Measurements from ENCODE around the gene TM4SF18.

Gene TM4SF18

GRCh38 chr3:149321136-149321535 is 12.3 kb downstream of the TM4SF18 start:
- H2BK5ac ChIP-seq (ENCODE audit: low read length) = no peak overlapping the region
- no peak overlapping the region for H4K8ac ChIP-seq (ENCODE audit: low read depth, low read length)
- H3K27ac ChIP-seq (replicated peaks; ENCODE audit: low read length) = no peak overlapping the region
- H3K4me2 ChIP-seq (ENCODE audit: insufficient read depth, low read length, poor library complexity, severe bottlenecking) = no peak overlapping the region
- H3K9ac ChIP-seq (ENCODE audit: low read depth, low read length, poor library complexity) = no peak overlapping the region
- no peak overlapping the region for H2AFZ ChIP-seq (ENCODE audit: low read length)
- H3K36me3 ChIP-seq (replicated peaks in 1 of 2; ENCODE audit: control insufficient read depth in 2 of 2, insufficient read depth in 2 of 2, low read length in 2 of 2) = no peaks in the 10 kb centered on the region
- H3K14ac ChIP-seq (ENCODE audit: low read length) = no peak overlapping the region
- peaks cover 0 to 7% of the 10 kb centered on the region in 2 donors for H3K9me3 ChIP-seq (replicated peaks in 1 of 2; ENCODE audit: control insufficient read depth in 2 of 2, insufficient read depth in 1 of 2, low read depth in 1 of 2, low read length in 2 of 2)
- H4K91ac ChIP-seq (ENCODE audit: low read depth, low read length, poor library complexity) = no peak overlapping the region
- DNase-seq (ENCODE audit: low spot score) = no peak
- no peak overlapping the region for H2BK15ac ChIP-seq (ENCODE audit: low read length)
- H2BK12ac ChIP-seq (ENCODE audit: low read length) = no peak overlapping the region
- H3K4ac ChIP-seq (ENCODE audit: low read length) = no peak overlapping the region
- no peaks in the 10 kb centered on the region for H3K27me3 ChIP-seq (ENCODE audit: control insufficient read depth in 3 of 3, insufficient read depth in 3 of 3, low read depth in 1 of 3, low read length in 3 of 3)
- no peaks in the 10 kb centered on the region for H3K79me1 ChIP-seq (ENCODE audit: low read depth, low read length)
- no peak overlapping the region for H2AK5ac ChIP-seq (ENCODE audit: low read depth, low read length)
- H3K4me1 ChIP-seq (ENCODE audit: control insufficient read depth in 2 of 2, insufficient read depth in 1 of 2, low read depth in 1 of 2, low read length in 2 of 2) = peaks cover 0 to 11% of the 10 kb centered on the region in 2 donors
- no peak overlapping the region for H3K18ac ChIP-seq (ENCODE audit: low read length)
- no peak overlapping the region for H3K23ac ChIP-seq (ENCODE audit: low read depth, low read length, poor library complexity)
- H3K4me3 ChIP-seq (ENCODE audit: low read length in 2 of 2) = no peak overlapping the region
- H2BK120ac ChIP-seq (ENCODE audit: low read depth, low read length) = no peak overlapping the region

GRCh38 chr3:149319750-149320149 is 13.7 kb downstream of the TM4SF18 start:
- no peaks in the 10 kb centered on the region for H3K36me3 ChIP-seq (replicated peaks in 1 of 2; ENCODE audit: control insufficient read depth in 2 of 2, insufficient read depth in 2 of 2, low read length in 2 of 2)
- H3K4ac ChIP-seq (ENCODE audit: low read length) = no peak overlapping the region
- H3K79me1 ChIP-seq (ENCODE audit: low read depth, low read length) = no peaks in the 10 kb centered on the region
- H4K91ac ChIP-seq (ENCODE audit: low read depth, low read length, poor library complexity) = no peak overlapping the region
- H3K18ac ChIP-seq (ENCODE audit: low read length) = no peak overlapping the region
- no peaks in the 10 kb centered on the region for H3K27me3 ChIP-seq (ENCODE audit: control insufficient read depth in 3 of 3, insufficient read depth in 3 of 3, low read depth in 1 of 3, low read length in 3 of 3)
- H3K9me3 ChIP-seq (replicated peaks in 1 of 2; ENCODE audit: control insufficient read depth in 2 of 2, insufficient read depth in 1 of 2, low read depth in 1 of 2, low read length in 2 of 2) = peaks cover 0 to 7% of the 10 kb centered on the region in 2 donors
- H3K4me2 ChIP-seq (ENCODE audit: insufficient read depth, low read length, poor library complexity, severe bottlenecking) = no peak overlapping the region
- H4K8ac ChIP-seq (ENCODE audit: low read depth, low read length) = no peak overlapping the region
- peaks cover 0 to 11% of the 10 kb centered on the region in 2 donors for H3K4me1 ChIP-seq (ENCODE audit: control insufficient read depth in 2 of 2, insufficient read depth in 1 of 2, low read depth in 1 of 2, low read length in 2 of 2)
- no peak overlapping the region for H2AFZ ChIP-seq (ENCODE audit: low read length)
- no peak overlapping the region for H2BK5ac ChIP-seq (ENCODE audit: low read length)
- no peak overlapping the region for H3K27ac ChIP-seq (replicated peaks; ENCODE audit: low read length)
- no peak overlapping the region for H2BK120ac ChIP-seq (ENCODE audit: low read depth, low read length)
- WGBS, 2 donors (ENCODE audit: extremely low coverage in 2 of 2, insufficient read length in 2 of 2, insufficient replicate concordance in 1 of 2) = no CpG with 5 or more reads among the region's 3 CpGs
- no peak overlapping the region for H2AK5ac ChIP-seq (ENCODE audit: low read depth, low read length)
- no peak overlapping the region for H3K4me3 ChIP-seq (ENCODE audit: low read length in 2 of 2)
- H3K23ac ChIP-seq (ENCODE audit: low read depth, low read length, poor library complexity) = no peak overlapping the region
- H2BK15ac ChIP-seq (ENCODE audit: low read length) = no peak overlapping the region
- DNase-seq (ENCODE audit: low spot score) = no peak
- no peak overlapping the region for H3K14ac ChIP-seq (ENCODE audit: low read length)
- H2BK12ac ChIP-seq (ENCODE audit: low read length) = no peak overlapping the region
- H3K9ac ChIP-seq (ENCODE audit: low read depth, low read length, poor library complexity) = no peak overlapping the region

DNA sequence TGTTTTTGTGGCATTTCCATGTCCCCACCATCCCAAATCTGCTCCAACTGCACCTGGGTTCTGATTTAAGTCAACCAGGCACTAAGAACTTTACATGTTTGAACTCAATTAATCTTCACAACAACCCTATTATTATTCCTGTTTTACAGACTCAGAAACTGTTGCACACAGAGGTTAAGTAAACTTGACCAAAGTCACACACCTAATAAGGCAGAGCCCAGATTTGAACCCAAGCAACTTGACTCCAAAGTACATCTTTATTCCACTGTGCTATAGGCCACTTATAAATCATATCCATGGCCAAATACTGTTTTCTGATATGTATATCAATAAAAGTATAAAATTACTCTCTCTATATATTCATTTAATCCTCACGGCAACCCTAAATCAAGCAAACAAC is 16.4 kb downstream of the TM4SF18 start:
- no peaks in the 10 kb centered on the region for H3K36me3 ChIP-seq (replicated peaks in 1 of 2; ENCODE audit: control insufficient read depth in 2 of 2, insufficient read depth in 2 of 2, low read length in 2 of 2)
- peaks cover 0 to 11% of the 10 kb centered on the region in 2 donors for H3K4me1 ChIP-seq (ENCODE audit: control insufficient read depth in 2 of 2, insufficient read depth in 1 of 2, low read depth in 1 of 2, low read length in 2 of 2)
- H3K27me3 ChIP-seq (ENCODE audit: control insufficient read depth in 3 of 3, insufficient read depth in 3 of 3, low read depth in 1 of 3, low read length in 3 of 3) = no peaks in the 10 kb centered on the region
- H3K4me2 ChIP-seq (ENCODE audit: insufficient read depth, low read length, poor library complexity, severe bottlenecking) = no peak overlapping the region
- no peak overlapping the region for H2BK120ac ChIP-seq (ENCODE audit: low read depth, low read length)
- no peak overlapping the region for H2BK15ac ChIP-seq (ENCODE audit: low read length)
- H2AFZ ChIP-seq (ENCODE audit: low read length) = no peak overlapping the region
- H3K23ac ChIP-seq (ENCODE audit: low read depth, low read length, poor library complexity) = no peak overlapping the region
- H3K18ac ChIP-seq (ENCODE audit: low read length) = no peak overlapping the region
- DNase-seq (ENCODE audit: low spot score) = no peak
- no peaks in the 10 kb centered on the region for H3K79me1 ChIP-seq (ENCODE audit: low read depth, low read length)
- H4K91ac ChIP-seq (ENCODE audit: low read depth, low read length, poor library complexity) = no peak overlapping the region
- H3K9me3 ChIP-seq (replicated peaks in 1 of 2; ENCODE audit: control insufficient read depth in 2 of 2, insufficient read depth in 1 of 2, low read depth in 1 of 2, low read length in 2 of 2) = peaks cover 0 to 3% of the 10 kb centered on the region in 2 donors
- no peak overlapping the region for H3K27ac ChIP-seq (replicated peaks; ENCODE audit: low read length)
- H3K9ac ChIP-seq (ENCODE audit: low read depth, low read length, poor library complexity) = no peak overlapping the region
- H2AK5ac ChIP-seq (ENCODE audit: low read depth, low read length) = no peak overlapping the region
- no peak overlapping the region for H3K4me3 ChIP-seq (ENCODE audit: low read length in 2 of 2)
- H2BK12ac ChIP-seq (ENCODE audit: low read length) = no peak overlapping the region
- WGBS, 2 donors (ENCODE audit: extremely low coverage in 2 of 2, insufficient read length in 2 of 2, insufficient replicate concordance in 1 of 2) = no CpG with 5 or more reads among the region's 1 CpG
- H2BK5ac ChIP-seq (ENCODE audit: low read length) = no peak overlapping the region
- H4K8ac ChIP-seq (ENCODE audit: low read depth, low read length) = no peak overlapping the region
- no peak overlapping the region for H3K14ac ChIP-seq (ENCODE audit: low read length)
- H3K4ac ChIP-seq (ENCODE audit: low read length) = no peak overlapping the region

DNA sequence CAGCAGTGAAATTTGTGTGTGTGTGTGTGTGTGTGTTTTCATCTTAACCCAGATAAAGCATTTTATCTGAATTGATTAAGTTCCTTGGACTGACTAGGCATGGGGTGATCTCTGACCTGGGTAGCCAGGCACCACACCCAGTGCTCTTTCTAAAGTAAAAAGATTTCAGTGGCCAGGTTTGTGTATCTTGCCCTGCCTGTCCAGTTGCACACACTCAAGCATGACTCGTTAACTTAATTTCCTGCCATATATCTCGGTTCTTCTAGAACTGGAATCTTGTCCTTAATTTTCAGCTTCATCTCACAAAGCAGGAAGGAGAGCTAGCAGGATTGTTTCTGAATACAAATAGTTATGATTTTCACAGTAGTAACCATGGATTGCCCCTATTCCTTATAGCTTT is 17.0 kb downstream of the TM4SF18 start:
- DNase-seq (ENCODE audit: low spot score) = no peak
- no peak overlapping the region for H2BK120ac ChIP-seq (ENCODE audit: low read depth, low read length)
- no peak overlapping the region for H4K8ac ChIP-seq (ENCODE audit: low read depth, low read length)
- H3K14ac ChIP-seq (ENCODE audit: low read length) = no peak overlapping the region
- H3K27ac ChIP-seq (replicated peaks; ENCODE audit: low read length) = no peak overlapping the region
- H2BK15ac ChIP-seq (ENCODE audit: low read length) = no peak overlapping the region
- no peaks in the 10 kb centered on the region for H3K36me3 ChIP-seq (replicated peaks in 1 of 2; ENCODE audit: control insufficient read depth in 2 of 2, insufficient read depth in 2 of 2, low read length in 2 of 2)
- no peak overlapping the region for H2BK12ac ChIP-seq (ENCODE audit: low read length)
- WGBS, 2 donors (ENCODE audit: extremely low coverage in 2 of 2, insufficient read length in 2 of 2, insufficient replicate concordance in 1 of 2) = no CpG with 5 or more reads among the region's 2 CpGs
- H3K18ac ChIP-seq (ENCODE audit: low read length) = no peak overlapping the region
- H3K9me3 ChIP-seq (replicated peaks in 1 of 2; ENCODE audit: control insufficient read depth in 2 of 2, insufficient read depth in 1 of 2, low read depth in 1 of 2, low read length in 2 of 2) = peaks cover 0 to 3% of the 10 kb centered on the region in 2 donors
- H4K91ac ChIP-seq (ENCODE audit: low read depth, low read length, poor library complexity) = no peak overlapping the region
- no peak overlapping the region for H3K4me3 ChIP-seq (ENCODE audit: low read length in 2 of 2)
- H2AFZ ChIP-seq (ENCODE audit: low read length) = no peak overlapping the region
- H3K9ac ChIP-seq (ENCODE audit: low read depth, low read length, poor library complexity) = no peak overlapping the region
- no peaks in the 10 kb centered on the region for H3K79me1 ChIP-seq (ENCODE audit: low read depth, low read length)
- no peak overlapping the region for H3K23ac ChIP-seq (ENCODE audit: low read depth, low read length, poor library complexity)
- H2BK5ac ChIP-seq (ENCODE audit: low read length) = no peak overlapping the region
- no peak overlapping the region for H2AK5ac ChIP-seq (ENCODE audit: low read depth, low read length)
- H3K4me2 ChIP-seq (ENCODE audit: insufficient read depth, low read length, poor library complexity, severe bottlenecking) = no peak overlapping the region
- H3K4me1 ChIP-seq (ENCODE audit: control insufficient read depth in 2 of 2, insufficient read depth in 1 of 2, low read depth in 1 of 2, low read length in 2 of 2) = peaks cover 0 to 11% of the 10 kb centered on the region in 2 donors
- no peak overlapping the region for H3K4ac ChIP-seq (ENCODE audit: low read length)
- peaks cover 0 to under 1% (median 0%) of the 10 kb centered on the region in 3 experiments for H3K27me3 ChIP-seq (ENCODE audit: control insufficient read depth in 3 of 3, insufficient read depth in 3 of 3, low read depth in 1 of 3, low read length in 3 of 3)
